Fibroblast of lung (primary cell): Measurements from ENCODE around the gene CHRND. TPM values are rescaled to one million over a fixed set of nuclear protein-coding genes. Genes with fewer than 3 reads are reported as not detected.

Source experiments
- DNase-seq, 2 donors: peaks; one replicate each; pipeline versions ENCODE4 v3.0.0 to v3.0.0-alpha.2; 2010; ENCODE audit warnings: low read depth in 2 of 2
- H2AFZ ChIP-seq: 2 replicates; pipeline ENCODE4 v1.5.1; 2012; ENCODE audit warnings: low read length, control low read depth, inconsistent platforms
- H3K27ac ChIP-seq: 2 replicates; pipeline ENCODE4 v1.5.1; 2011; ENCODE audit warnings: low read length, control low read depth; ENCODE audit not compliant: insufficient read depth
- H3K27me3 ChIP-seq: 2 replicates; pipeline ENCODE4 v1.5.1; 2011; ENCODE audit warnings: mild to moderate bottlenecking, low read length; ENCODE audit not compliant: control insufficient read depth, insufficient read depth
- H3K36me3 ChIP-seq: 2 replicates; pipeline ENCODE4 v1.5.1; 2011; ENCODE audit warnings: low read length; ENCODE audit not compliant: control insufficient read depth, insufficient read depth
- H3K4me1 ChIP-seq: 2 replicates; pipeline ENCODE4 v1.5.1; 2011; ENCODE audit warnings: low read length; ENCODE audit not compliant: control insufficient read depth, insufficient read depth; ENCODE audit errors: extremely low read depth
- H3K4me2 ChIP-seq: 2 replicates; pipeline ENCODE4 v1.5.1; 2011; ENCODE audit warnings: low read length, control low read depth; ENCODE audit not compliant: insufficient read depth; ENCODE audit errors: extremely low read depth
- H3K4me3 ChIP-seq, 4 experiments: fragments of 200-600 bp in 1 of 4; sonication (generic) in 1 of 4; replicated peaks in 1 of 4; 2 replicates each; pipeline ENCODE4 v1.5.1; 2011 to 2016; ENCODE audit warnings: low read length in 4 of 4, low read depth in 3 of 4, mild to moderate bottlenecking in 3 of 4, control low read depth in 2 of 4, inconsistent platforms in 1 of 4, mixed read lengths in 1 of 4; ENCODE audit not compliant: insufficient read depth in 1 of 4; ENCODE audit errors: control extremely low read depth in 1 of 4
- H3K79me2 ChIP-seq: 2 replicates; pipeline ENCODE4 v1.5.1; 2012; ENCODE audit warnings: mild to moderate bottlenecking, low read length, inconsistent platforms; ENCODE audit not compliant: control insufficient read depth, insufficient read depth
- H3K9ac ChIP-seq: 2 replicates; pipeline ENCODE4 v1.5.1; 2011; ENCODE audit warnings: mild to moderate bottlenecking, low read length, control low read depth; ENCODE audit not compliant: insufficient read depth
- H3K9me3 ChIP-seq: 2 replicates; pipeline ENCODE4 v1.5.1; 2012; ENCODE audit warnings: low read depth, low read length; ENCODE audit not compliant: control insufficient read depth, insufficient read depth
- H4K20me1 ChIP-seq: 2 replicates; pipeline ENCODE4 v1.5.1; 2011; ENCODE audit warnings: low read length; ENCODE audit not compliant: control insufficient read depth, insufficient read depth; ENCODE audit errors: extremely low read depth
- EZH2 ChIP-seq: IDR thresholded peaks from 2 replicates; pipeline ENCODE4 v1.5.1; 2012; ENCODE audit warnings: low read length, control low read depth, mild to moderate bottlenecking; ENCODE audit errors: missing control alignments
- polyA plus RNA-seq, 2 donors: library from polyadenylated mRNA; depleted of rRNA in 1 of 2; stranded (reverse) in 1 of 2; unstranded in 1 of 2; fragments of >200 nt; gene quantifications; 2 replicates each; pipeline ENCODE4 v1.2.1, GENCODE V29; 2011 to 2012; ENCODE audit warnings: missing spikeins in 1 of 2
- total RNA-seq: library from RNA; depleted of rRNA; stranded (reverse); fragments of >200 nt; gene quantifications from 2 replicates; pipeline ENCODE4 v1.2.1, GENCODE V29; 2014
- TF ChIP-seq, protein P1 (sequence below), 2 donors: IDR thresholded peaks in 1 of 2; conservative IDR thresholded peaks in 1 of 2; 1 replicate in 1 of 2; 2 replicates in 1 of 2; pipeline ENCODE4 v1.5.1; 2011 to 2012; ENCODE audit warnings: low read length in 2 of 2, control low read depth in 1 of 2, inconsistent platforms in 1 of 2, low read depth in 1 of 2, mild to moderate bottlenecking in 1 of 2

Gene CHRND
- total and polyA plus RNA-seq, 2 donors (not counting 1 experiment from before 2014, with no cell fraction given), result not detected

DNA sequence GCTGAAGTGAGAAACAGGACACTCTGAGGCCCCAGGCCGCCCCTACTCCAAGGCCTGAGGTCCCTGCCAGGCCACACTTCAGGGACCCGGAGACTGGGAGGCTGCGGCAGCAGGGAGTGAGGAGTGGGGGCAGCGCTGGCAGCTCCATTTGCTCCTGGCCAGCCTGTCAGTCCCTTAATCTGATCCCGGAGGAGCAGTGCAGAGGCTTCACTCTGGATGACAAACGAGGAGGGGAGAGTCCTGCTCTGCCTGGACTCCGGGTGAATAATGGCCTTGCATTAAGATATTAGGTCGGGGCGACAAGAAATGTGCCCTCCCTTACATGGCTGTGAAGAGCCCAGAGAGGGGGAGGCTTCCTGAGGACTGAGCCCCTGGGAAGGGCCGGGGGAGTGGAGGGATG lies 20.1 kb upstream of the CHRND start:
- peaks cover 21% of the 10 kb centered on the region for H3K27me3 ChIP-seq
- H3K27ac ChIP-seq, result no peak overlapping the region

DNA sequence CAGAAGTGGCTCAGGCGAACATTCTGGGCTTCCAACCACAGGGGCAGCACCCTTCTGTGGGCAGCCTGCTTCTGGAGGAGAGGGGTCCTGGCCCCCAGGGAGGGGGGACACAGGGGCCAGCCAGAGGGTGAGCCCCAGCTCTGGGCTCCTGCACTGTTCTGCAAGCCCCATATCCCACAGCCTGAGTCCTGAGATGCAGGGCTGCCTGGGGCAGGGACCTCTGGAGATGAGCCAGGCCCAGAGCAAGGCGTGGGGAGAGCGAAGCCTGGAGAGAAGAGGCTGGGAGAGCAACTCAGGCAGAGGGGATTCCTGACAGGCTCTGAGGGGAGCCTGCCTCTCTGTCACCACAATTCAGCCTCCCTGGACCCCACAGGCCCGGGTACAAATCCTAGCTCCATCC lies 19.3 kb upstream of the CHRND start:
- no peak overlapping the region for H3K4me2 ChIP-seq
- H3K36me3 ChIP-seq, result no peaks in the 10 kb centered on the region
- H3K9me3 ChIP-seq, result no peaks in the 10 kb centered on the region
- no peak overlapping the region for H2AFZ ChIP-seq
- H4K20me1 ChIP-seq, result no peaks in the 10 kb centered on the region
- H3K27ac ChIP-seq, result no peak overlapping the region
- no peaks in the 10 kb centered on the region for H3K4me1 ChIP-seq
- H3K4me3 ChIP-seq, result no peak overlapping the region
- peaks cover 21% of the 10 kb centered on the region for H3K27me3 ChIP-seq
- no peak overlapping the region for H3K9ac ChIP-seq
- TF ChIP-seq, protein P1, sequence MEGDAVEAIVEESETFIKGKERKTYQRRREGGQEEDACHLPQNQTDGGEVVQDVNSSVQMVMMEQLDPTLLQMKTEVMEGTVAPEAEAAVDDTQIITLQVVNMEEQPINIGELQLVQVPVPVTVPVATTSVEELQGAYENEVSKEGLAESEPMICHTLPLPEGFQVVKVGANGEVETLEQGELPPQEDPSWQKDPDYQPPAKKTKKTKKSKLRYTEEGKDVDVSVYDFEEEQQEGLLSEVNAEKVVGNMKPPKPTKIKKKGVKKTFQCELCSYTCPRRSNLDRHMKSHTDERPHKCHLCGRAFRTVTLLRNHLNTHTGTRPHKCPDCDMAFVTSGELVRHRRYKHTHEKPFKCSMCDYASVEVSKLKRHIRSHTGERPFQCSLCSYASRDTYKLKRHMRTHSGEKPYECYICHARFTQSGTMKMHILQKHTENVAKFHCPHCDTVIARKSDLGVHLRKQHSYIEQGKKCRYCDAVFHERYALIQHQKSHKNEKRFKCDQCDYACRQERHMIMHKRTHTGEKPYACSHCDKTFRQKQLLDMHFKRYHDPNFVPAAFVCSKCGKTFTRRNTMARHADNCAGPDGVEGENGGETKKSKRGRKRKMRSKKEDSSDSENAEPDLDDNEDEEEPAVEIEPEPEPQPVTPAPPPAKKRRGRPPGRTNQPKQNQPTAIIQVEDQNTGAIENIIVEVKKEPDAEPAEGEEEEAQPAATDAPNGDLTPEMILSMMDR (conservative IDR thresholded peaks at IDR 0.05 in 1 of 2, IDR thresholded peaks at IDR 0.05 in 1 of 2; ENCODE audit: low read depth in 1 of 2, low read length in 2 of 2), result no peak
- no peak for TF ChIP-seq EZH2
- no peaks in the 10 kb centered on the region for H3K79me2 ChIP-seq
- DNase-seq, result no peak

More for the DNA sequence above, 20.1 kb upstream of the CHRND start:
- H3K9me3 ChIP-seq, result no peaks in the 10 kb centered on the region
- no peaks in the 10 kb centered on the region for H3K4me1 ChIP-seq
- H3K4me3 ChIP-seq, result no peak overlapping the region
- no peak overlapping the region for H3K4me2 ChIP-seq
- no peak overlapping the region for H2AFZ ChIP-seq
- no peaks in the 10 kb centered on the region for H3K36me3 ChIP-seq
- no peak overlapping the region for H3K9ac ChIP-seq
- no peak for DNase-seq
- no peaks in the 10 kb centered on the region for H4K20me1 ChIP-seq
- no peaks in the 10 kb centered on the region for H3K79me2 ChIP-seq
- TF ChIP-seq, protein P1 (conservative IDR thresholded peaks at IDR 0.05 in 1 of 2, IDR thresholded peaks at IDR 0.05 in 1 of 2; ENCODE audit: low read depth in 1 of 2, low read length in 2 of 2), result no peak
- no peak for TF ChIP-seq EZH2

DNA sequence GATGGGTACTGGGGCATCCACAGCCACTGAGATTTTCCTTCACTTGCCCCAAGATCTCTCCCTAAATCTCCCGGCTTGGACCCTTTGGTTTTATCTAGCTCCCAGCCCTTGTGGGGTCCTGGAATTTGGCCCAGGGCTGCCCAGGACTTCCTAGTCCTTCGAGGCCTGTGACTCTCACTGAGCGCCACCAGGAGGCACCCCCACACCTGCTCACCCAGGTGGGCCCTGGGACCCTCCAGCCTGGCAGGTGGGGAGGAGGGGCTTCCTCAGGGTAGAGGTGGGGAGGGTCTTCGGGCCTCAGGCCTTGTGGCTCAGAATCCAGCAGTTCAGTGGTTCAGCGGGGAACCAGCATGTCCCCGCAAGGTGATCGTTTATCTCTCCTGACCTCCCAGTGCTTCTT lies 17.7 kb upstream of the CHRND start:
- no peak for TF ChIP-seq EZH2
- TF ChIP-seq, protein P1 (conservative IDR thresholded peaks at IDR 0.05 in 1 of 2, IDR thresholded peaks at IDR 0.05 in 1 of 2; ENCODE audit: low read depth in 1 of 2, low read length in 2 of 2), result no peak

More for the DNA sequence above, 17.7 kb upstream of the CHRND start:
- H3K4me3 ChIP-seq, result no peak overlapping the region
- DNase-seq, result no peak
- H4K20me1 ChIP-seq, result no peaks in the 10 kb centered on the region
- no peak overlapping the region for H3K27ac ChIP-seq
- H3K4me1 ChIP-seq, result no peaks in the 10 kb centered on the region
- H3K79me2 ChIP-seq, result no peaks in the 10 kb centered on the region
- H3K36me3 ChIP-seq, result no peaks in the 10 kb centered on the region
- H2AFZ ChIP-seq, result no peak overlapping the region
- H3K27me3 ChIP-seq, result peaks cover 20% of the 10 kb centered on the region
- H3K4me2 ChIP-seq, result no peak overlapping the region
- no peak overlapping the region for H3K9ac ChIP-seq
- no peaks in the 10 kb centered on the region for H3K9me3 ChIP-seq
